HG03460 (cell line): ENCODE results near the gene PRH1.

ENCODE experiments used
- ATAC-seq: cut with Tn5 transposase; IDR thresholded peaks from one replicate; pipeline ENCODE4 v1.9.1; 2021; ENCODE audit not compliant: unreplicated experiment

The PRH1 gene

DNA sequence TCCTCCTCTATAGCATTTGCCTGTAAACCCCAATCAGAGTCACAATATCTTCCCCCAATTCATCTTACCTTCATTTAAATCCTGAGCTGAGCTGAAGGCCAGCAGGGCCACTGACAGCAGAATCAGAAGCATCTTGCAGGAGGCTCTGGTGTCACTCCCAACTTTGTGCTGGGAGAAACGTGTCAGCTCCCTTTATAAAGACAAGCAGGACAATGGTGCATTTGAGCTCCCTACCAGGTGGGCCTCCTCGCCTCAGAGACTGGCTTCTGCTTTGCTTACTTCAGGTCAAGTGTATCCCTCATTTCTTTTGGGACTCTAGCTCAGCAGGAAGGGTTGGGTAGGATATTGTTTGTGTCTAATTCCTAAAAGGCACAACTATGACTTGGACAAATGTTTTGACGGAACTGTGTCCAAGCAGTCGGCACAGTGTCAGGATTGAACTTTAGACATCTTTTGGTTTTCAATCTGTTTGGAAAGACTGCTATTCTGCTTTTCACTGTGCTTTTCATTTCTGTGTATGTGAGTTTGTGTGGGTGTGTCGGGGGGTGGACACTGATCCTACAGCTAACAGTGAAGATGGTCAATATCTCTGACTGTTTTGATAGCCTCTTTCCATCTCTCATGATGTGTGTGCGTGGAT is at the start of gene PRH1:
TSS of gene PRH1 (minus strand) at position 170 of the 640 bp plus-strand sequence. CDS start at position 132, 38 bp downstream.
- ATAC-seq, result no peak

DNA sequence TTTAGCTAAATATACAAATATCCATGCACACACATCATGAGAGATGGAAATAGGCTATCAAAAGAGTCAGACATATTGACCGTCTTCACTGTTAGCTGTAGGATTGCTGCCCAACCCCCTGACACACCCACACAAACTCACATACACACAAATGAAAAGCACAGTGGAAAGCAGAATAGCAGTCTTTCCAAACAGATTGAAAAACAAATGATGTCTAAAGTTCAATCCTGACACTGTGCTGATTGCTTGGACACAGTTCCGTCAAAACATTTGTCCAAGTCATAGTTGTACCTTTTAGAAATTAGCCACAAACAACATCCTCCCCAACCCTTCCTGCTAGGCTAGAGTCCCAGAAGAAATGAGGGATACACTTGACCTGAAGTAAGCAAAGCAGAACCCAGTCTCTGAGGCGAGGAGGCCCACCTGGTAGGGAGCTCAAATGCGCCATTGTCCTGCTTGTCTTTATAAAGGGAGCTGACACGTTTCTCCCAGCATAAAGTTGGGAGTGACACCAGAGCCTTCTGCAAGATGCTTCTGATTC is 44.8 kb upstream of the PRH1 start, which contains the start of gene PRH2:
TSS of gene PRH2 (plus strand) at position 491 of the 541 bp plus-strand sequence. CDS start at position 529, 38 bp downstream.
- ATAC-seq, result no peak

DNA sequence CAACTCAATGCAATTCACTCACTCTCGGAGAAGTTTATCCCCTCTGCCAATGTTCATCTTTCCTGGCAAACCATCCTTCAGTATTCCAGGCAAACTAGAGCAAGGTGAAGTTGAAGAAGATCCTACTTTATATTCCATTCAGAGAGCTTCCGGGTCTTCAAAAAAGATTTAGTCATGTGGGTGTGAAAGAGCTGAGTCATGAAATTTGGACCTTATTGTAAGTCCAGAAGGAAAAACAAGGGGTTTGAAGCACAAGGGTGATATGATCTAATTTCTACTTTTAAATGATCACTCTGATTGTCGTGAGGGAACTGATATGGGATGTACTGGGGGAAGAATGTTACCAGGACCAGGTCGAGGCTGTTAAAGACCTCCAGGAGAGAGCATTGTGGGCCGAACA is 42.2 kb upstream of the PRH1 start:
- no peak for ATAC-seq

- ATAC-seq, result no peak
Observed at GRCh38 chr12:10919809-10920208, 35.8 kb upstream of the PRH1 start.

GRCh38 chr12:10910380-10910779 is 26.3 kb upstream of the PRH1 start:
- ATAC-seq, result no peak

- no peak for ATAC-seq
Observed at GRCh38 chr12:10909462-10909861, 25.4 kb upstream of the PRH1 start, which contains the start of gene TAS2R13. TAS2R13 (minus strand) TSS chr12:10909562; CDS start chr12:10909298, 264 bp downstream.

DNA sequence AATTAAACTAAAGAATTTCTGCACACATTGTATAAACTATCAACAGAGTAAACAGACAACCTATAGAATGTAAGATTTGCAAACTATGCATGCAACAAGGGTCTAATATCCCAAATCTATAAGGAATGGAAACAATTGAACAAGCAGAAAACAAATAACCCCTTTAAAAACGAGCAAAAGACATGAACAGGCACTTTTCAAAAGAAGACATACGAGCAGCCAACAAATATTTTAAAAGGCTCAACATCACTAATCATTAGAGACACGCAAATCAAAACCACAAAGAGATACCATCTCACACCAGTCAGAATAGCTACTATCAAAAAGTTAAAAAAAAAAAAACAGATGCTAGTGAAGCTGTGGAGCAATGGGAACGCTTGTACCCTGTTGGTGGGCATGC is 20.6 kb upstream of the PRH1 start:
- ATAC-seq, result no peak

- no peak for ATAC-seq
Observed at GRCh38 chr12:10901427-10901826, 17.4 kb upstream of the PRH1 start.

GRCh38 chr12:10900972-10901371 is 16.9 kb upstream of the PRH1 start:
- no peak for ATAC-seq

DNA sequence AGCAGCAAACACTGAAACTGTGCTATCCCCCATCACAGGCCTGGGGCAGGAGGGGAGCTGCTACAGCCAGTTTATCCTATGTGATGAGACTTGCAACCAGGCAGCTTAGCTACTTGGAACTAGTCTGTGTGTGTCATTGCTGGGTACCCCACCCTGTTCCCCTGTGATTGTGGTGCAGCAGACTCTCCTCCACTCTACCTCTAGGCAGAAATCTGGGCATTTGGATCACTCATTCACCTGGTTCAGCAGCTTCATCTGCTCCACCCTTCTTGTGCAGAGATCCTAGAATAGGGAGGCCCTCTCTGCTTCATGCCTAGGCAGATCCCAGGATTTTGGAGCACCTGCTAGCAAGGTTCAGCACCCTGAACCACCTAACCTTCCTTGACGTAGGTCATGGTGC is 16.5 kb upstream of the PRH1 start:
- no peak for ATAC-seq

DNA sequence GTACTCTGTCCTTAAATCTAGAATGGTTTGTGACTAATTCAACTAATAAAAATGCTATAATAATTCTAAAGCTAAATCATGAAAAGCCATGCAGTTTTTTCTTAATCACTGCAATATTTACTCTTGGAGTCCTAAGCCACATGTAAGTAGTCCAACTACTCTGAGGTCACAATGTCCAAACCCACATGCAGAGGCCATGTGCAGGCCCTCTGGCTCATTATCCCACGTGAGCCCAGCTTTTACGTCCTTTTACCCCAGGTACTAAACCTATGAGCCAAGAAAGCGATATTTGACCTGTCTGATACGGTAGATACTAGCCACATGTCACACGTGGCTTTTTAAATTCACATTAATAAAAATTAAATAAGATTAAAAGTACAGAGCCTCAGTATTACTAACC is 12.8 kb upstream of the PRH1 start:
- no peak for ATAC-seq

DNA sequence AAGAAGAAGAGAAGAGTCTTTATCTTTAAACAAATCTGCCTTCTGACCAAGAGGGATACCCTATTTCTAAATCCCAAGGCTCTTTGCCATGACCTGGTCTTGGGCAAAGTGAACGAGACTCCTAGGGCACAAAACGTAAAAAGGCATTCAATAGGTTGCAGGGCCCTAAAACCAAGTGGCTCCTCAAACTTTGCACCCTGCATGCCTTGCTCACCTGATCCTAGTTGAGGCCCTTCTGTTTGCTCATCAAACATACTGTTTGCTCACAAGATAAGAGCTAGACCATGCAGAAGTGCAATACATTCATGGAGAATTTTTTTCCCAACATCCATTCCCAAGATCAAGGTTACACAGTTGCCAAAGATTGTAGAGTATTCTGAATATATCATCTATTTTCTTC is 7.9 kb upstream of the PRH1 start:
- no peak for ATAC-seq

- ATAC-seq, result no peak
Observed at GRCh38 chr12:10889226-10889625, 5.2 kb upstream of the PRH1 start.

GRCh38 chr12:10873378-10873777 is 10.7 kb downstream of the PRH1 start:
- no peak for ATAC-seq

DNA sequence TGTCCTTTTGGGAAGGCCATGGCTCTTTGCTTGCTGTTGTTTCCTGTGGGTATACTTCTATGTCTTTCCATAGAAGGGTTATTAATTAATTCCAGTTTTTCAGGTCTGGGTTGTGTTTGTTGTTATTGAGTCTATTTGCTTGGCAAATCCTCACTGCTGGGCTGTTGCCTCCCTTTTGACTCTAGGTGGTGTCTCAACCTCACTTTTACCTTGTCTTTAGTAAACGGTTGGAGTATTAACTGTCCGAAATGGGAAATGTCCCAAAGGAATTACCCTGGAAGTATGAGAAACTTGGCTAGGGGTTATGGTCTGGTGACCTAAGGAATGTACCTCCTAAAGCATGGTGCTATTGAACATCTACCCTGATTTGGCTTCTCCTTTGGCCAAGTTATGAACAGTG is 16.7 kb downstream of the PRH1 start:
- ATAC-seq, result no peak

GRCh38 chr12:10863512-10864218 is 20.4 kb downstream of the PRH1 start:
- ATAC-seq, result no peak

DNA sequence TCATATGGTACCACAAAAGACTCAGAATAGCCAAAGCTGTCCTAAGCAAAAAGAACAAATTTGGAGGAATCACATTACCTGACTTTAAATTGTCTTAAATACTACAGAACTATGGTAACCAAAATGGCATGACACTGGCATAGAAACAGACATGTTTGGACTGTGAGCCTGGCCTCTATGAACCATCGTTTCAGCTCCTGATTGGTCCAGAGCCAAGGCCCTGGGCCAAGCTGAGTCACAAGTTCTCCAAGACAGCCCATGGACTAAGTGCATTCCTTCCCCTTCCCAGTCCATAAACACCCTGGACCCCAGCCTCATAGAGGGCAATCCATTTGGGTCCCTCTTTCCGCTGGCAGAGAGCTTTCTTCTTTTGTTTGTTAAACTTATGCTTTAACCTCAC is 22.7 kb downstream of the PRH1 start:
- no peak for ATAC-seq

DNA sequence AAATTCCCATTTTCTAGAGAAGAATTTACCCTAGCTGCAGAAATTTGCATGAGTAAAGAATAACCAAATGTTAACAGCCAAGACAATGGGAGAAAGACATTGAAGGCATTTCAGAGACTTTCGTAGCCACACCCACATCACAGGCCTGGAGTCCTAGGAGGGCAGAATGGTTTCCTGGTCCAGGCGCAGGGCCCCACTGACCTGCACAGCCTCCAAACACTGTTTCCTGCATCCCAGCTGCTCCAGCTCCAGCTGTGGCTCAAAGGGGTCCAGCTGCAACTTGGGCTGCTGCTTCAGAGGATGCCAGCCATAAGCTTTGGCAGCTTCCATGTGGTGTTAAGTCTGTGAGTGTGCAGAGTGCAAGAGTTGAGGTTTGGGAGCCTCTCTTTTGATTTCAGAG is 28.2 kb downstream of the PRH1 start:
- ATAC-seq, result no peak

DNA sequence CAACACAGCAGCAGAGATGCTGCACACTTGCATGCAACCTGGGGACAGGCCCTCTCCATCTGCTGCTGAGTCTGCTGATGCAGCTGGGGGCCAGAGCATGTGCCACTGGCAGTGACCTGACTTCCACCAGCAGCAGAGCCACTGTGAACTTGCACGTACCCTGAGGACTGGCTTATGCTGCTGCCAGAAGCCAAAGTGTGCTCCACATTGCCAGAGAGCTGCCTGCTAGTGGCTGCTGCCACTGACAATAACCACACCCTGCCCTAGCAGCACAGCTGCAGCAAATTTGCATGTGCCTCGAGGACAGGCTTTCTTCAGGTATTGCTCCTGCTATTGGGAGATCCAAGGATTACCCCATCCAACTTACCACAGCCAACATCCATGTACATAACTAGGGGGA is 30.3 kb downstream of the PRH1 start:
- no peak for ATAC-seq

- no peak for ATAC-seq
Observed at GRCh38 chr12:10851243-10851858, 32.7 kb downstream of the PRH1 start.

DNA sequence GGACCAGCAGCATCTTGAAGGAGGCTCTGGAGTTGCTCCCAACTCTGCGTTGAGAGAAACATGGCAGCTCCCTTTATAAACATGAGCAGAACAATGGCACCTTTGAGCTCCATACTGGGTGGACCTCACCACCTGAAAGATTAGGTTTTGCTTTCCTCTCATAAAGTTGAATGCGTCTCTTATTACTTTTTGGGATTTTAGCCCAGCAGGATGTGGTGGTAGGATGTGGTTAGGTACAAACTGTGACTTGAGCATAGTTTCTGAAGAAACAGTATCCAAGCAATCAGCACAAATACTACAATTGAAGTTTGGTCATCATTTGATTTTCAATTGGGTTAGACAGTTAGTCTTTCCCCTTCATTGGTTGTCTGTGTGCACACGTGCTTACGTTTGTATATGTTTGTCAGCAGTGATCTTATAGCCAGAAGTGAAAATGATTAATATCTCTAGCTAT is 34.6 kb downstream of the PRH1 start, which contains the start of gene PRR4:
TSS of gene PRR4 (minus strand) at position 51 of the 454 bp plus-strand sequence. CDS start at position 13, 38 bp downstream.
- no peak for ATAC-seq

GRCh38 chr12:10847744-10848143 is 36.3 kb downstream of the PRH1 start:
- no peak for ATAC-seq
